ENCODE measurements around the gene MTF1. TPM values are rescaled to one million over a fixed set of nuclear protein-coding genes. Genes with fewer than 3 reads are reported as not detected.

The MTF1 gene
- total RNA-seq, 3 donors from 2014 or later (not counting 1 experiment from before 2014, with no cell fraction given): 31.2 to 35.6 (median 32.7) TPM

DNA sequence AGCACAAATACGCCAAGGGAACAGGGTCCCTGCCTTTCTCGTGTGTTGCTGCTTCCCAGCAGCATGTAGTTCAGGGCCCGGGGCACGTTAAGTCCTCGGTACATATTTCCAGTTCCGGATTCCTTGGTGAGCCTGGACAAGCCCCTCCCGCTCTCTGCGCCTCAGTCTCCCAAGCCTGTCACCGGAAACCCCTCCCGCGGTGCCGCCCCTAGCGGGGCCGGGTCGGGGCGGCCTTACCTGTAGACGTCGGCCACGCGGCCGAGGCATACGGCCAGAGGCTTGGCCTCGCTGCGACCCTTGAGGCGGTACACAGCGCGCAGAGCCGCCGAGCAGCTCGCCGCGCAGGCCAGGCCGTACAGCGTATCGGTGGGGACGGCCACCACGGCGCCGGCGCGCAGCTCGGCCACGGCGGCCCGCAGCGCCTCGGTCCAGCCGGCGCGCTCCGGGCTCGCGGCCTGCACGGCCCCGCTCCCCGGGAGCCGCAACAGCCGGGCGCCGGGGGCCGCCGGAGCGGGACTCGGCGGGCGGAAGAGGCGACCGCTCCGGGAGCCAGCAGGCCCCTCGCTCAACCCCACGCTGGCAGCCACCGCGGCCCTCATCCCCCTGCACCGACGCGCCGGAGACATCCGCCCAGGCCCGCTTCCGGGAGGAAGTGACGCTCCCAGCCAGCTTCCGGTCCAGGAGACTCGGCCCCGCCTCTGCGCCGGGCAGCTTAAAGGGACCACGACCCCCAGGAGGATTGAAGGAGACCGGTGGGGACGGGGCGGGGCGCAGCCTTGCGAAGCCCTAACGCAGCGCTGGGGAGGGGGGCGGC lies 51.6 kb downstream of the MTF1 start, which contains the start of the genes C1orf122 and YRDC:
TSS of gene C1orf122 (plus strand) at position 236 of the 814 bp plus-strand sequence. CDS start 615 bp downstream, outside the sequence.
TSS of gene YRDC (minus strand) at position 654 of the 814 bp plus-strand sequence. CDS start at position 626, 28 bp downstream.
- H3K27ac Mint-ChIP-seq: peak within 1 kb of the TSS; percentile 91 to 98
- TF ChIP-seq, protein P1, sequence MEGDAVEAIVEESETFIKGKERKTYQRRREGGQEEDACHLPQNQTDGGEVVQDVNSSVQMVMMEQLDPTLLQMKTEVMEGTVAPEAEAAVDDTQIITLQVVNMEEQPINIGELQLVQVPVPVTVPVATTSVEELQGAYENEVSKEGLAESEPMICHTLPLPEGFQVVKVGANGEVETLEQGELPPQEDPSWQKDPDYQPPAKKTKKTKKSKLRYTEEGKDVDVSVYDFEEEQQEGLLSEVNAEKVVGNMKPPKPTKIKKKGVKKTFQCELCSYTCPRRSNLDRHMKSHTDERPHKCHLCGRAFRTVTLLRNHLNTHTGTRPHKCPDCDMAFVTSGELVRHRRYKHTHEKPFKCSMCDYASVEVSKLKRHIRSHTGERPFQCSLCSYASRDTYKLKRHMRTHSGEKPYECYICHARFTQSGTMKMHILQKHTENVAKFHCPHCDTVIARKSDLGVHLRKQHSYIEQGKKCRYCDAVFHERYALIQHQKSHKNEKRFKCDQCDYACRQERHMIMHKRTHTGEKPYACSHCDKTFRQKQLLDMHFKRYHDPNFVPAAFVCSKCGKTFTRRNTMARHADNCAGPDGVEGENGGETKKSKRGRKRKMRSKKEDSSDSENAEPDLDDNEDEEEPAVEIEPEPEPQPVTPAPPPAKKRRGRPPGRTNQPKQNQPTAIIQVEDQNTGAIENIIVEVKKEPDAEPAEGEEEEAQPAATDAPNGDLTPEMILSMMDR (IDR thresholded peaks at IDR 0.05): no peak
- DNase-seq (peak; percentile 87 to 94), ATAC-seq (peak; percentile 90 to 96 (median 92))
- Histone ChIP-seq H3K36me3 (ENCODE audit: control insufficient read depth, insufficient read depth, low read length) (peaks cover 29% of the 10 kb centered on the region), H3K27ac (ENCODE audit: low read length) (peak within 1 kb of the TSS; percentile 79), H3K27me3 (ENCODE audit: control insufficient read depth, insufficient read depth, low read length) (no peaks in the 10 kb centered on the region), H3K9me3 (ENCODE audit: control insufficient read depth, insufficient read depth, low read length) (no peaks in the 10 kb centered on the region), H3K4me1 (ENCODE audit: control insufficient read depth, insufficient read depth, low read length) (peaks cover 20% of the 10 kb centered on the region), H3K4me3 (ENCODE audit: low read length) (peak within 1 kb of the TSS; percentile 79)
- H3K4me1 Mint-ChIP-seq: peaks cover 24 to 28% of the 10 kb centered on the region in 2 donors
- intact Hi-C loops (cut with micrococcal nuclease): no loop called here
- H3K27me3 Mint-ChIP-seq (ENCODE audit: low read depth in 2 of 2): no peaks in the 10 kb centered on the region
- peaks cover 7% of the 10 kb centered on the region for H3K36me3 Mint-ChIP-seq
- WGBS (ENCODE audit: insufficient coverage): under 1% methylated on average over 95 of the region's 95 CpGs
- H3K9me3 Mint-ChIP-seq: no peaks in the 10 kb centered on the region
- peak within 1 kb of the TSS; percentile 98 for H3K4me3 Mint-ChIP-seq

DNA sequence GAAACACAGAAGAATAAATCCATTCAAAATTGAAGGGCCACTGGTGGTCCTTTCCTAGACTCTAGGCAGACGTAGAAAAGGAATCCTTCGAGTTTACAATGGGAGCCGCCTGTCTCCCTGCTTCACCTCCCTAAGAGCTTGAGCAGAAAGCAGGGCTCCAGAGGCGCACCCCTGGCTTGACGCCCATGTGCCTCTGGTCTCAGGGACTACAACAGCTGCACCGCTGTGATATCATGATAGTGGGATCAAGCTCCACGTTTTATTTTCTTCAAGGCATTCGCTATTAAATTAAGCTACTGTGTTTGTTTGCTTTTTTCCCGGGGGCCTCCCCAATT lies 52.2 kb downstream of the MTF1 start:
- whole genome bisulfite sequencing (ENCODE audit: insufficient coverage): 17% methylated on average over 9 of the region's 9 CpGs
- H3K9me3 ChIP-seq (ENCODE audit: control insufficient read depth, insufficient read depth, low read length): no peaks in the 10 kb centered on the region
- no peaks in the 10 kb centered on the region for H3K27me3 Mint-ChIP-seq (ENCODE audit: low read depth in 2 of 2)
- TF ChIP-seq, protein P1 (IDR thresholded peaks at IDR 0.05): no peak
- no peaks in the 10 kb centered on the region for H3K27me3 ChIP-seq (ENCODE audit: control insufficient read depth, insufficient read depth, low read length)
- ATAC-seq: no peak
- H3K9me3 Mint-ChIP-seq: no peaks in the 10 kb centered on the region
- H3K36me3 ChIP-seq (ENCODE audit: control insufficient read depth, insufficient read depth, low read length): peaks cover 34% of the 10 kb centered on the region
- H3K36me3 Mint-ChIP-seq: peaks cover 12% of the 10 kb centered on the region
- peak overlapping the region; percentile 86 for H3K4me3 Mint-ChIP-seq
- peaks cover 27 to 32% of the 10 kb centered on the region in 2 donors for H3K4me1 Mint-ChIP-seq
- peak overlapping the region; percentile 75 for H3K27ac ChIP-seq (ENCODE audit: low read length)
- intact Hi-C loops (cut with micrococcal nuclease): no loop called here
- peak overlapping the region; percentile 91 to 98 for H3K27ac Mint-ChIP-seq
- DNase-seq: no peak
- peak overlapping the region; percentile 79 for H3K4me3 ChIP-seq (ENCODE audit: low read length)
- peaks cover 20% of the 10 kb centered on the region for H3K4me1 ChIP-seq (ENCODE audit: control insufficient read depth, insufficient read depth, low read length)

- Histone ChIP-seq H3K4me1 (ENCODE audit: control insufficient read depth, insufficient read depth, low read length) (peaks cover 10% of the 10 kb centered on the region), H3K36me3 (ENCODE audit: control insufficient read depth, insufficient read depth, low read length) (peaks cover 50% of the 10 kb centered on the region), H3K27ac (ENCODE audit: low read length) (no peak overlapping the region), H3K27me3 (ENCODE audit: control insufficient read depth, insufficient read depth, low read length) (no peaks in the 10 kb centered on the region), H3K4me3 (ENCODE audit: low read length) (no peak overlapping the region), H3K9me3 (ENCODE audit: control insufficient read depth, insufficient read depth, low read length) (no peaks in the 10 kb centered on the region)
- Mint-ChIP-seq H3K9me3 (no peaks in the 10 kb centered on the region), H3K4me3 (no peak overlapping the region), H3K27ac (peak overlapping the region in 1 of 2 donors; percentile 54), H3K4me1 (peaks cover 12 to 13% of the 10 kb centered on the region in 2 donors), H3K27me3 (ENCODE audit: low read depth in 2 of 2) (no peaks in the 10 kb centered on the region), H3K36me3 (peaks cover 12% of the 10 kb centered on the region)
- 93% methylated on average over 1 of the region's 1 CpG for WGBS (ENCODE audit: insufficient coverage)
- TF ChIP-seq, protein P1 (IDR thresholded peaks at IDR 0.05): no peak
- no peak for DNase-seq
- intact Hi-C loops (cut with micrococcal nuclease): no loop called here
- no peak for ATAC-seq
Measured at GRCh38 chr1:37802439-37802838, 57.0 kb downstream of the MTF1 start.
